Measurements from ENCODE around the gene QPCT. TPM values are rescaled to one million over a fixed set of nuclear protein-coding genes. Genes with fewer than 3 reads are reported as not detected.

Gene QPCT
- total RNA-seq, 2 donors from 2014 or later = 1.3 to 3.4 TPM

DNA sequence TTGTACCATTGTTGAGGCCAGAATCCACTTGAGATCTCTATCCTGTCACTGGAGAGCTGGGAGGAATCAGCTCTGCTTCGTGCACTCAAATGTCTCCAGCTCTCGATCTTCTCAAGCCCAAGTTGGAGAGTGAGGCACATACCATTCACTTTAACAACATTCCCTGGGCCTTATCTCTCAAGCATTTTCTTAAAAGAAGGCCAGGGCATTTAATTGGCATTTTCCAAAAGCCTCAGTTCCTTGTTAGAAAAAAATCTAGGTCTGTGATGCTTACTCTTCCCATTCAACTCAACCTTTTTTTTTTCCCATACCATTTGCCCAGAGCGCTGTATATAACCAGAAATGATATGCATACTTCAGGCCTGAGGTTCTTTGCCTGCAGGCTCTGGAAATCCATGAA, 10.1 kb downstream of the QPCT start:
- 70 to 85% methylated on average over 3 of the region's 3 CpGs for WGBS, 2 donors
- no peak for ATAC-seq
- Histone ChIP-seq H3K36me3 (replicated peaks in 1 of 2; ENCODE audit: insufficient read depth in 1 of 2, low read depth in 2 of 2) (no peaks in the 10 kb centered on the region), H3K27me3 (no peaks in the 10 kb centered on the region), H3K4me1 (no peaks in the 10 kb centered on the region), H3K9me3 (no peaks in the 10 kb centered on the region), H3K27ac (no peak overlapping the region), H3K4me3 (no peak overlapping the region)
- intact Hi-C loops (cut with DNase I) = no loop called here
- TF ChIP-seq POLR2A (IDR thresholded peaks at IDR 0.05) = no peak
- TF ChIP-seq, protein P1, sequence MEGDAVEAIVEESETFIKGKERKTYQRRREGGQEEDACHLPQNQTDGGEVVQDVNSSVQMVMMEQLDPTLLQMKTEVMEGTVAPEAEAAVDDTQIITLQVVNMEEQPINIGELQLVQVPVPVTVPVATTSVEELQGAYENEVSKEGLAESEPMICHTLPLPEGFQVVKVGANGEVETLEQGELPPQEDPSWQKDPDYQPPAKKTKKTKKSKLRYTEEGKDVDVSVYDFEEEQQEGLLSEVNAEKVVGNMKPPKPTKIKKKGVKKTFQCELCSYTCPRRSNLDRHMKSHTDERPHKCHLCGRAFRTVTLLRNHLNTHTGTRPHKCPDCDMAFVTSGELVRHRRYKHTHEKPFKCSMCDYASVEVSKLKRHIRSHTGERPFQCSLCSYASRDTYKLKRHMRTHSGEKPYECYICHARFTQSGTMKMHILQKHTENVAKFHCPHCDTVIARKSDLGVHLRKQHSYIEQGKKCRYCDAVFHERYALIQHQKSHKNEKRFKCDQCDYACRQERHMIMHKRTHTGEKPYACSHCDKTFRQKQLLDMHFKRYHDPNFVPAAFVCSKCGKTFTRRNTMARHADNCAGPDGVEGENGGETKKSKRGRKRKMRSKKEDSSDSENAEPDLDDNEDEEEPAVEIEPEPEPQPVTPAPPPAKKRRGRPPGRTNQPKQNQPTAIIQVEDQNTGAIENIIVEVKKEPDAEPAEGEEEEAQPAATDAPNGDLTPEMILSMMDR (IDR thresholded peaks at IDR 0.05) = no peak
- DNase-seq = no peak

DNA sequence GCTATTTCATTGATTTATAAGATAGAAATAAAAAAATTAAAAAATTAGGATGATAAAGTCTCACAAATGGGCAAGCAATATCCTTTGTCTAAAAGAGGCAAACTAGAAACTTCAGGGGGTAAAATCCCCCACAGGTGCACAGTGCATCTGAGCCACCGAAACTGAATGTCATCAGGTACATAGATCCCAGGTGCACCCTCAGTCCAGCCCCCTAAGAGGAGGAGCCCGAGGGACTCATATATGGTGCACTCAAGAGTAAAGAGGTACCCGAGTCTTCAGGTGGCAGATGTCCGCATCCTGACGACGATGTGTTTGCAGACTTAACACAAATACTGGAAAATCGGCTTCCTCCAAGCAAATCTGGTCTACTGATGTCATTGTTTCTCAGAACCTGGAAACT, 11.3 kb downstream of the QPCT start:
- TF ChIP-seq, protein P1 (IDR thresholded peaks at IDR 0.05) = no peak
- no peak for TF ChIP-seq POLR2A (IDR thresholded peaks at IDR 0.05)
- intact Hi-C loops (cut with DNase I) = no loop called here
- H3K27me3 ChIP-seq = no peaks in the 10 kb centered on the region
- no peaks in the 10 kb centered on the region for H3K9me3 ChIP-seq
- DNase-seq = no peak
- no peak overlapping the region for H3K4me3 ChIP-seq
- H3K4me1 ChIP-seq = no peaks in the 10 kb centered on the region
- no peak overlapping the region for H3K27ac ChIP-seq
- no peaks in the 10 kb centered on the region for H3K36me3 ChIP-seq (replicated peaks in 1 of 2; ENCODE audit: insufficient read depth in 1 of 2, low read depth in 2 of 2)
- no peak for ATAC-seq
- WGBS, 2 donors = 68 to 80% methylated on average over 7 of the region's 7 CpGs

GRCh38 chr2:37356299-37356698, 11.9 kb downstream of the QPCT start:
- DNase-seq (no peak), ATAC-seq (no peak)
- Histone ChIP-seq H3K4me3 (no peak overlapping the region), H3K4me1 (no peaks in the 10 kb centered on the region), H3K27ac (no peak overlapping the region), H3K27me3 (no peaks in the 10 kb centered on the region), H3K9me3 (no peaks in the 10 kb centered on the region), H3K36me3 (replicated peaks in 1 of 2; ENCODE audit: insufficient read depth in 1 of 2, low read depth in 2 of 2) (no peaks in the 10 kb centered on the region)
- 49 to 66% methylated on average over 6 of the region's 6 CpGs for WGBS, 2 donors
- TF ChIP-seq POLR2A (IDR thresholded peaks at IDR 0.05) = no peak
- intact Hi-C loops (cut with DNase I) = no loop called here

DNA sequence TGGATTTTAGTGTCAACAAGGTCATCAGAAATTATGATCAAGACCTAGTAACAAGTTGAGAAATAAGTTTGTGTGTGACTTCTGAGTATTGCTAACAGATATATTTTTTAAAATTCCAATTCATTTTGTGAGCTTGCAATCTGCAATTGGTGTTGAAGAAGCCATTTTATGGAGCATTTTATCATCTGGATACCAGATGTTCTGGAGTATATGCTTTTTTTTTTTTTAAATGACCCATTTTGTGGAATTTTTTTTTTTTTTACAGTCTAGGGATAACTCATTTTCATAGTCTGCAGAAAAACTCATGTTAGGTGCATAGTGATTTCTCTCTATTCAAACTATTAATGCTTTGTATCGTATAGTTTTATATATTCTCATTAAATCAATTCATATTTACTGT, 12.6 kb downstream of the QPCT start:
- DNase-seq (no peak), ATAC-seq (no peak)
- no peaks in the 10 kb centered on the region for H3K4me1 ChIP-seq
- H3K4me3 ChIP-seq = no peak overlapping the region
- TF ChIP-seq, protein P1 (IDR thresholded peaks at IDR 0.05) = no peak
- TF ChIP-seq POLR2A (IDR thresholded peaks at IDR 0.05) = no peak
- no peaks in the 10 kb centered on the region for H3K27me3 ChIP-seq
- intact Hi-C loops (cut with DNase I) = no loop called here
- H3K36me3 ChIP-seq (replicated peaks in 1 of 2; ENCODE audit: insufficient read depth in 1 of 2, low read depth in 2 of 2) = no peaks in the 10 kb centered on the region
- WGBS, 2 donors = 81 to 90% methylated on average over 1 of the region's 1 CpG
- H3K9me3 ChIP-seq = no peaks in the 10 kb centered on the region
- no peak overlapping the region for H3K27ac ChIP-seq

DNA sequence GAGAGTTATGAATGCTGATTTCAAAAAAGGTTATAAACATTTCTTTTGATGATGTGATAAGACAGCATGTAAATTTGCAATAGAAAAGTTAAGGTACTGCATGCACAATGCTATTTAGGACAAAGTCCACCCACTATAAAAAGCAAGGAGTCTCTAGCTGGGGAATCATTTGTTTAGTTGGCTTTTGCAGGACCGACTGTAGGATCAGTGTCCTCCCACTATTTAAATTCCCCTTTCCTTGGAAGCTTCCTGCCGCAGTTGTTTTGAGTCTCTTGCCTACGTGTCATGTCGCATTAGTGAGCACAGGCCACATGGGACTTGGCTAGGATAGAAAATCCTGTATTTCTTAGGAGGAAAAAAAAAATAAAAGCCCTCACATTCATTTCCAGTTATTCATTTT, 13.1 kb downstream of the QPCT start:
- TF ChIP-seq POLR2A (IDR thresholded peaks at IDR 0.05) = no peak
- TF ChIP-seq, protein P1 (IDR thresholded peaks at IDR 0.05) = no peak
- no peak overlapping the region for H3K4me3 ChIP-seq
- H3K27me3 ChIP-seq = no peaks in the 10 kb centered on the region
- no peaks in the 10 kb centered on the region for H3K4me1 ChIP-seq
- WGBS, 2 donors = 71 to 74% methylated on average over 4 of the region's 4 CpGs
- DNase-seq (no peak), ATAC-seq (no peak)
- no peaks in the 10 kb centered on the region for H3K36me3 ChIP-seq (replicated peaks in 1 of 2; ENCODE audit: insufficient read depth in 1 of 2, low read depth in 2 of 2)
- intact Hi-C loops (cut with DNase I) = no loop called here
- no peaks in the 10 kb centered on the region for H3K9me3 ChIP-seq
- H3K27ac ChIP-seq = no peak overlapping the region
